ENCODE data around the gene TBC1D5.
A peak's percentile ranks its signal among the peaks of the same experiment; 100 is the strongest.
"Not testable (repeated sequence)": the region's sequence is repeated elsewhere in the genome, so short reads cannot be mapped to it uniquely, and the experiment has no call there.

The TBC1D5 gene

GRCh38 chr3:17709236-17709810 is 33.1 kb downstream of the TBC1D5 start:
- no peak for DNase-seq (ENCODE audit: low read depth in 3 of 3)

- DNase-seq (ENCODE audit: low read depth in 3 of 3) = no peak
Measured at GRCh38 chr3:17707813-17708543, 34.5 kb downstream of the TBC1D5 start.

DNA sequence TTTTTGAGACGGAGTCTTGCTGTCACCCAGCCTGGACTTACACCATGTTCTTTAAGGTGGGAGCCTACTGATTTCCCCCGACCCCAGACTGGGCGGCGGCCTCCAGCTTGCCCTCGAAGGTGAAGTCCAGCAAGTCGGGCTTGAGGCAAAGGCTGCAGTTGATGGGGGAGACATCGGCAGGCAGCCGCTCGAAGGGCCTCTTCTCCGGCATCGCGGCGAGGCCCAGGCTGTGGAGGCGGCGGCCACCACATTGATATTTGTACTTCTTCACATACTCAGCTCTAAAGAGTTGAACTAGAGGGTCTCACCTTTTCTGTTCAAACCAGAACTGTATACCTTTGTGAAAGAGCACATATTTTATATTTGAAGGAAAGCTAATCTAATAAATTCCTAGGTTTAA is 36.4 kb downstream of the TBC1D5 start:
- not testable (repeated sequence) for DNase-seq (ENCODE audit: low read depth in 3 of 3)

DNA sequence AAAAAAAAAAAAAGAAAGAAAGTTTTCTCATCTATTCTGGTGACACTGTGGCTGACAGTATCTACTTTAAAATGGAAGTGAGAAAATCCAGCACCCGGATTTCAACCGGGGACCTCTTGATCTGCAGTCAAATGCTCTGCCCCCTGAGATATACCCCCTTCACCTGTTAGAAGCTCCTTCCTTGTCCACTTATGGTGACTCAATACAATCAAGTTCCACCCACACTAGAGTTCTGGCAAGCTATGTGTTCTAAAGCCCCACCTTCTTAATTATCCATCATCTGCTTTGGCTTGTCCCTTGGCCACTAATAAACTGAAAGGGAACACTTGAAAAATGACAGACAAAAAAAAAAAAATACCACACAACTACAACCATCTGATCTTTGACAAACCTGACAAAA is 42.6 kb downstream of the TBC1D5 start:
- DNase-seq (ENCODE audit: low read depth in 3 of 3) = not testable (repeated sequence)

- DNase-seq (ENCODE audit: low read depth in 3 of 3) = not testable (repeated sequence)
Measured at GRCh38 chr3:17695665-17696064, 46.8 kb downstream of the TBC1D5 start.

- not testable (repeated sequence) for DNase-seq (ENCODE audit: low read depth in 3 of 3)
Measured at GRCh38 chr3:17693670-17693999, 48.8 kb downstream of the TBC1D5 start.

GRCh38 chr3:17692846-17693669 is 49.4 kb downstream of the TBC1D5 start:
- peak in 2 of 3 experiments; percentile 13 to 48 for DNase-seq (ENCODE audit: low read depth in 3 of 3)

- no peak for DNase-seq (ENCODE audit: low read depth in 3 of 3)
Measured at GRCh38 chr3:17687566-17687965, 54.9 kb downstream of the TBC1D5 start.

DNA sequence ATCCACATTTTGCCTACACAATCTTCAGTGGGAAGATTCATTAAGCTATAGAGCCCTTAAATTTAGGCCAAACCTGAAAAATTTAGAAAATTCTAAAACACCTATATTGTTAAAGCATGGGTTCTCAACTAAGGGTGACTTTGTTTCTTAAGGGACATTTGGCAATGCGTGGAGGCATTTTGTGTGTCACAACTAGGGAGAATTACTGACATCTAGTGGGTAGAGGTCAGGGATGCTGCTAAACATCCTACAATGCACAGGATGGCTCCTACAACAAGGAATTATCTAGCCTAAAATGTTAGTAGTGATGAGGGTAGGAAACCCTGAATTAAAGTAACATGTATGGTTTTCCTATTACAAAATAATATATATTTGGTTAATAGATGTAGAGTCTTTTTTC is 55.8 kb downstream of the TBC1D5 start:
- DNase-seq (ENCODE audit: low read depth in 3 of 3) = no peak

GRCh38 chr3:17683542-17684207 is 58.8 kb downstream of the TBC1D5 start:
- DNase-seq (ENCODE audit: low read depth in 3 of 3) = no peak

- DNase-seq (ENCODE audit: low read depth in 3 of 3) = no peak
Measured at GRCh38 chr3:17680530-17680929, 61.9 kb downstream of the TBC1D5 start.

DNA sequence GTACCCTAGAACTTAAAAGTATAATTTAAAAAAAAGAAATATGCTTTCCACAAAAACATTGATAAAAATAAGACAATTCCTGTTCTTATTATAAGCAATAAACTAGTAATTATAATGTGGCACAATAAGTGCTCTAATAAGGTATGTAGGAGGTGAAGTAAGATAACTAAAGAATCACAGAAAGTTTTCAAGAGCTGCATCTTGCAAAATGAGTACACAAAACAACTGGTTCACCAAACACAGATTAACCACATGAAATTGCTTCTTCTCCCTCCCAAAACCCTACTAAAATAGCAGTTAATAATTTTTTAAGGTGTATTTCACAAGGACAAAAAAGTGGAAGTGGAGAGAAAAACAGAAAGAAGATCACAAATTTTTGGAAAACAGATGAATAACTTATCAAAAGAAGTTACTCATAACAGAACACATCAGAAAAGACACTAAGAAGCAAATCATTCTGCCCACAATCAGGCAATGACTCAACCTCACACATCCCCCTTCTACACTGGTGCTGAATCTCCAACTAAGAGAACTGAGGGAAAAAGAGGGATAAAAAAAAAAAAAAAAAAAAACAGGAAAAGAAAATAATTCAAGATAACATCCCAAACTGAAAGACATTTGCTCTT is 64.2 kb downstream of the TBC1D5 start:
- no peak for DNase-seq (ENCODE audit: low read depth in 3 of 3)

DNA sequence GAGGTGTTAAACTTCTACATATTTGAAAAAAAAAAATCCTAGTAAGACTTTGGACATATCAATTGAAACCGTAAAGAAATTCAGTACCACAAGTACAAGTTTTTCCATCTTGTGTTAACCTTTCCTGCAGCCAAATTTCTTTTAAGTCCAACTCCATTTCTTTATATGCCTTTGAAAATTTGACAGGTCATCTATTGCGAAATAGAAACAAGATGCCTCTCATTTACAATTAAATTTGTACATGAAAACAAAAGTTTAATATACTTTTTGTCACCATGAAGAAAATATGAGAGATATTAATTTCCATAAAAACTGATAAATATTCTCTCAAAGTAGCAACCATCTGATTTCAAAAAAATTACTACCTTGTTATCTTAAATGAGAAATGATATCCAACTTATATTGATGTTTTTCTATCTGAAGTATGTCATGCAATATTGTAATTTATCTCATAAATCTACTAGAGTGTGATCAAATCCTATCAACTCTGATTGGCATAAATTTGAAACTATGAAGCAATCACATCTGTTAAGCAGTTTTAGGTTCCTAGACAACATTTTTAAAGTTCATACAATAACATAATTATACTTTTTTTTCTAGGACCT is 68.2 kb downstream of the TBC1D5 start:
- no peak for DNase-seq (ENCODE audit: low read depth in 3 of 3)

- DNase-seq (ENCODE audit: low read depth in 3 of 3) = no peak
Measured at GRCh38 chr3:17672506-17672905, 69.9 kb downstream of the TBC1D5 start.

DNA sequence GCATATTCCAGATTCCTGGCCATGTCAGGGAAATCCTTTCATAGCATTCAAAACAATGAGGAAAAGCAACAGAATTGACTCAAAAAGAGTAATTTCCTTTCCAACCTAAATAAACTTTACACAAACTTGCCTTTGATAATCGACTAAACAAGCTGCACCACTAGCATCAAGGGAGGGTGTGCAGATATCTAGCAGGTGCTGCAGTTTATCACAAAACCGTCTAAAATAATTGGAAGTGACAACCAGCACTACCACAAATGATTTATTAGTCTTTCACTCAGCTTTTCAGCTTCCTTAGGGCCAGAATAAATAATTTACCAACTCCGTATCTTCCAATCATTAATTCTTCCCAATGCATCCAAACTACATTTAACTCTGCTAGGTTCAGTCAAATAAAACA is 71.7 kb downstream of the TBC1D5 start:
- no peak for DNase-seq (ENCODE audit: low read depth in 3 of 3)

GRCh38 chr3:17664923-17665322 is 77.5 kb downstream of the TBC1D5 start:
- DNase-seq (ENCODE audit: low read depth in 3 of 3) = no peak

DNA sequence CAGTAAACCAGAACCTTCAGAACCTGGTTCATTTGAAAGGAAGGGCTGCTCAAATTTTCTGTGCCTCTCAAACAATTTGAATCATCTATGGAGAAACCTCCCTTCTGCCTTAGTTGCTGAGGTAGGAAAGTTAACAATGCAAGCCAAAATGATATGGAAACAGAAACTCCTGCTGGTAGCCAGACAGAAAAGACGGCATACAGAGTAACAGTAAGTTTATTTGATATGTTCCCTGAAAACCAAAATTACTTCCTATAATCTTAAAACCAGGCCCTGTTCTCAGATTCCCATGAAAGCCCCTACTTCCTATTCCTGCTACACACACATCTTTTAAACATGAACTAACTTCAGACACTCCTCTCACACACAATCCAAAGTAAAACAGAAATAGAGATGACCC is 86.2 kb downstream of the TBC1D5 start:
- no peak for DNase-seq (ENCODE audit: low read depth in 3 of 3)

GRCh38 chr3:17655743-17656142 is 86.7 kb downstream of the TBC1D5 start:
- no peak for DNase-seq (ENCODE audit: low read depth in 3 of 3)

- DNase-seq (ENCODE audit: low read depth in 3 of 3) = not testable (repeated sequence)
Measured at GRCh38 chr3:17649748-17650147, 92.7 kb downstream of the TBC1D5 start.

DNA sequence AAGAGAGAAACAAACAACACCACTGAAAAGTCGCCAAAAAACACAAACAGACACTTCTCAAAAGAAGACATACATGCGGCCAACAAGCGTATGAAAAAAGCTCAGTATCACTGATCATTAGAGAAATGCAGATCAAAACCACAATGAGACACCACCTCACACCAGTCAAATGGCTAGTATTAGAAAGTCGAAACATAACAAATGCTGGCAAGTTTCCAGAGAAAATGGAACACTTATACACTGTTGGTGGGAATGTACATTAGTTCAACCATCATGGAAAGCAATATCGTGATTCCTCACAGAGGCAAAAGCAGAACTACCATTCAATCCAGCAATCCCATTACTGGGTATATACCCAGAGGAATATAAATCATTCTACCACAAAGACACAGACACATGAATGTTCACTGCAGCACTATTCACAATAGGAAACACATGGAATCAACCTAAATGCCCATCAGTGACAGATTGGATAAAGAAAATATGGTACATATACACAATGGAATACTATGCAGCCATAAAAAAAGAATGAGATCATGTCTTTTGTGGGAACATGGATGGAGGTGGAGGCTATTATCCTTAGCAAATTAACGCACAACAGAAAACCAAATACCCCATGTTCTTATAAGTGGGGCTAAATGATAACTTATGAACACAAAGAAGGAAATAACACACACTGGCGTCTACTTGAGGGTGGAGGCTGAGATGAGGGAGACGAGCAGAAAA is 93.6 kb downstream of the TBC1D5 start:
- DNase-seq (ENCODE audit: low read depth in 3 of 3) = not testable (repeated sequence)
